NCI-H2196 (cell line): Measurements from ENCODE around the gene ZNF561.
"Not testable (repeated sequence)": the region's sequence is repeated elsewhere in the genome, so short reads cannot be mapped to it uniquely, and the experiment has no call there.

Source experiments
- DNase-seq: peaks from one replicate; lab custom pipeline; 2025; ENCODE audit not compliant: unreplicated experiment; lab: John Stamatoyannopoulos, UW

ZNF561 gene

GRCh38 chr19:9621156-9622037 is at the start of gene ZNF561:
Gene ZNF561, minus strand, starts transcription at chr19:9621232. Its CDS starts 1,776 bp downstream, at chr19:9619456.
- peak; percentile 78 for DNase-seq

GRCh38 chr19:9668544-9668943 is 47.5 kb upstream of the ZNF561 start:
- no peak for DNase-seq

- DNase-seq, result no peak
These were observed 46.9 kb upstream of the ZNF561 start for GRCh38 chr19:9667898-9668297.

- DNase-seq, result no peak
These were observed 37.7 kb upstream of the ZNF561 start for GRCh38 chr19:9658769-9659168.

- DNase-seq, result not testable (repeated sequence)
These were observed 32.1 kb upstream of the ZNF561 start for GRCh38 chr19:9653066-9653555.

- not testable (repeated sequence) for DNase-seq
These were observed 30.4 kb upstream of the ZNF561 start for GRCh38 chr19:9651464-9651863.

- no peak for DNase-seq
These were observed 29.3 kb upstream of the ZNF561 start for GRCh38 chr19:9650345-9650744.

- no peak for DNase-seq
These were observed 24.4 kb upstream of the ZNF561 start for GRCh38 chr19:9645472-9645871.

GRCh38 chr19:9644472-9644871 is 23.4 kb upstream of the ZNF561 start:
- no peak for DNase-seq

GRCh38 chr19:9641810-9642209 is 20.8 kb upstream of the ZNF561 start:
- DNase-seq, result no peak

GRCh38 chr19:9640956-9641355 is 19.9 kb upstream of the ZNF561 start:
- DNase-seq, result no peak

GRCh38 chr19:9636018-9636417 is 15.0 kb upstream of the ZNF561 start:
- DNase-seq, result no peak

- no peak for DNase-seq
These were observed 6.8 kb upstream of the ZNF561 start for GRCh38 chr19:9627856-9628255.

- DNase-seq, result no peak
These were observed 1.5 kb upstream of the ZNF561 start for GRCh38 chr19:9622531-9622930.

GRCh38 chr19:9620842-9621155 is 233 bp downstream of the ZNF561 start:
- DNase-seq, result no peak

- DNase-seq, result no peak
These were observed 5.2 kb downstream of the ZNF561 start for GRCh38 chr19:9615844-9616243.

GRCh38 chr19:9610484-9611113 is 10.4 kb downstream of the ZNF561 start:
- DNase-seq, result no peak

- no peak for DNase-seq
These were observed 12.1 kb downstream of the ZNF561 start for GRCh38 chr19:9608912-9609311.

GRCh38 chr19:9597027-9597426 is 24.0 kb downstream of the ZNF561 start:
- DNase-seq, result no peak

- peak; percentile 69 for DNase-seq
These were observed 34.3 kb downstream of the ZNF561 start for GRCh38 chr19:9586764-9587163.

GRCh38 chr19:9584073-9584833 is 36.8 kb downstream of the ZNF561 start, which contains the start of gene ZNF121:
Gene ZNF121, minus strand, starts transcription at chr19:9584504. Its CDS starts 16,407 bp downstream, at chr19:9568097.
- peak; percentile 92 for DNase-seq
